B cell (primary cell): Measurements from ENCODE around the gene SLC1A2.

ENCODE experiments used
- EZH2 ChIP-seq: IDR thresholded peaks from 2 replicates; pipeline ENCODE4 v1.6.1; 2012; ENCODE audit warnings: borderline replicate concordance, low read depth, mild to moderate bottlenecking, moderate library complexity, low read length; ENCODE audit not compliant: insufficient read depth, poor library complexity, severe bottlenecking
- TF ChIP-seq, protein P1 (sequence below): fragments of 200-600 bp; IDR thresholded peaks from one replicate; pipeline ENCODE4 v1.8.0; 2022; ENCODE audit warnings: antibody characterized with exemption, mild to moderate bottlenecking

DNA sequence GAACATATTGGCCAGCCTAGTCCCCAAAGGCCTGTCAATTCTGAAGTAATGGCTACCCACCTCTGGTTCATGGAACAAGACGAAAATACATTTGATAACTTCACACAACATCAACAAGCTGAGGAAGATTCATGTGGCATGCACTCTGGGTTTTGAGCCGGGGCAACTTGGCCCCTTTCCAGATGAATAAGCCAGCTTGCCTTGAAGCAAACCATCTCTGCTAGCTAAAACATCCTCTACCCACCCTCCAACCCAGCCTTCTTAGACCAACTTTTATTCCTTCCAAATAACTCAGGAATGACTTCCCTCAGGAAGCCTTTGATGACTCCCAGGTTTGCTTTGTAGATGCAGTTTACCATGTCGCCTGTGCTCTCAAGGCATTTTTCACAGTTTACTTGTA, 94.4 kb downstream of the SLC1A2 start:
- TF ChIP-seq, protein P1, sequence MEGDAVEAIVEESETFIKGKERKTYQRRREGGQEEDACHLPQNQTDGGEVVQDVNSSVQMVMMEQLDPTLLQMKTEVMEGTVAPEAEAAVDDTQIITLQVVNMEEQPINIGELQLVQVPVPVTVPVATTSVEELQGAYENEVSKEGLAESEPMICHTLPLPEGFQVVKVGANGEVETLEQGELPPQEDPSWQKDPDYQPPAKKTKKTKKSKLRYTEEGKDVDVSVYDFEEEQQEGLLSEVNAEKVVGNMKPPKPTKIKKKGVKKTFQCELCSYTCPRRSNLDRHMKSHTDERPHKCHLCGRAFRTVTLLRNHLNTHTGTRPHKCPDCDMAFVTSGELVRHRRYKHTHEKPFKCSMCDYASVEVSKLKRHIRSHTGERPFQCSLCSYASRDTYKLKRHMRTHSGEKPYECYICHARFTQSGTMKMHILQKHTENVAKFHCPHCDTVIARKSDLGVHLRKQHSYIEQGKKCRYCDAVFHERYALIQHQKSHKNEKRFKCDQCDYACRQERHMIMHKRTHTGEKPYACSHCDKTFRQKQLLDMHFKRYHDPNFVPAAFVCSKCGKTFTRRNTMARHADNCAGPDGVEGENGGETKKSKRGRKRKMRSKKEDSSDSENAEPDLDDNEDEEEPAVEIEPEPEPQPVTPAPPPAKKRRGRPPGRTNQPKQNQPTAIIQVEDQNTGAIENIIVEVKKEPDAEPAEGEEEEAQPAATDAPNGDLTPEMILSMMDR, result no peak
- no peak for TF ChIP-seq EZH2
